Glomerular visceral epithelial cell (primary cell): ENCODE data around the gene ITPK1.

ENCODE experiments used
- DNase-seq: peaks from one replicate; pipeline ENCODE4 v3.0.0-alpha.2; 2016; ENCODE audit errors: extremely low spot score

Gene ITPK1

DNA sequence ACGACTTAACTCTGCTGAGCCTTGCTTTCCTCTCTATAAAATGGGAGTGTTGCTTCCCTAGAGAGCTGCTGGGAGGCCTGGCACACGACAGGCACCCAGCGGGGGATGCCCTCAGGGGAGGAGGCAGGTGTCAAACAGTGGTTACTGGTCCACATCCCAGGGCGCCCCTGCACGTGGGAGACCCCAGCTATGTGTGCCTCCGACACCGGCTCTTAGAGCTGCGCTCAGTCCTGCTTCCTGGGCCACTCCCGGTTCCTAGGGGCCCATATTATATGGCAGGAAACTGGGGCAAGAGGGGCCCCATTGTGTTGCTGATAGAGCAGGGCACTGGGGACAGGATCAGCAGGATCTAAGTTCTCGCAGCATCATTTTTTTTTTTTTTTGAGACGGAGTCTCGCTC is 145.5 kb downstream of the ITPK1 start:
- no peak for DNase-seq

GRCh38 chr14:92969871-92970270 is 145.9 kb downstream of the ITPK1 start:
- no peak for DNase-seq

DNA sequence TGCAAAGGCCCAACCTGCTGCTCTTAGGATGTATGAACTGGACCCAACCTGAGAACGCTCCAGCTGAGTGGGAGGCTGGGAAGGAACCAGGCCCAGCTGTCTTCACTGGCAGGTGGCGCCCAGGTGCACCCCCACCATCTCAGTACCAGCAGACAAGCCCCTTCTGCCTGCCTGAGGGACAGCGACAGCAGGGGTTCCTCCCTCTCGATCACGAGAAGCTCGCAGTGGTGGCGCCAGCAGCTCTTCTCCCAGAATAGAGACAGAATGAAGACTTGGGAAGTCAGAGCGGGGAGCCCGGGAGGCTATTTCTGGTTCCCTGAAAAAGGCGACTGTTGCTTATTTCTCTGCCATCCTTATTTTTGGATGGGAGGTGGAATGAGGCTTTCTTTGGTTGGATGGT is 146.3 kb downstream of the ITPK1 start:
- DNase-seq = no peak

GRCh38 chr14:92968291-92969020 is 147.3 kb downstream of the ITPK1 start:
- DNase-seq = no peak

- no peak for DNase-seq
Observed at GRCh38 chr14:92967346-92967926, 148.3 kb downstream of the ITPK1 start.

GRCh38 chr14:92965281-92965680 is 150.4 kb downstream of the ITPK1 start:
- DNase-seq = no peak

- DNase-seq = no peak
Observed at GRCh38 chr14:92964124-92965109, 151.3 kb downstream of the ITPK1 start.

GRCh38 chr14:92963301-92964123 is 152.2 kb downstream of the ITPK1 start:
- no peak for DNase-seq

DNA sequence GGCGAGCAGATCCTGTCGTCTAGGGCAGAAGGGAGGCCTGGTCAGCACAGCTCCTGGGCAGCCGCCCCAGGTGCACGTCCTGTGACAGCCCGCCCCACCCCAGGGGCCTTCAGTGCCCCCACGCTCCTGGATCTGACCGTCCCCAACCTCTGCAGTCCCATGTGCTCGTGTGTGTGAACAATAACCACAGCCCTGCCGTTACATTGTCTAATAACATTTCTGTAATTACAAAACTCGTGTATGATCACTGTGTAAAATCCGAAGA is 153.0 kb downstream of the ITPK1 start:
- no peak for DNase-seq

GRCh38 chr14:92962031-92962830 is 153.5 kb downstream of the ITPK1 start:
- DNase-seq = no peak

GRCh38 chr14:92961567-92961855 is 154.2 kb downstream of the ITPK1 start:
- no peak for DNase-seq

GRCh38 chr14:92960706-92961566 is 154.8 kb downstream of the ITPK1 start:
- DNase-seq = peak; percentile 33

- DNase-seq = no peak
Observed at GRCh38 chr14:92959761-92960680, 155.7 kb downstream of the ITPK1 start.

- no peak for DNase-seq
Observed at GRCh38 chr14:92959189-92959531, 156.6 kb downstream of the ITPK1 start.

- no peak for DNase-seq
Observed at GRCh38 chr14:92958373-92959188, 157.1 kb downstream of the ITPK1 start.

DNA sequence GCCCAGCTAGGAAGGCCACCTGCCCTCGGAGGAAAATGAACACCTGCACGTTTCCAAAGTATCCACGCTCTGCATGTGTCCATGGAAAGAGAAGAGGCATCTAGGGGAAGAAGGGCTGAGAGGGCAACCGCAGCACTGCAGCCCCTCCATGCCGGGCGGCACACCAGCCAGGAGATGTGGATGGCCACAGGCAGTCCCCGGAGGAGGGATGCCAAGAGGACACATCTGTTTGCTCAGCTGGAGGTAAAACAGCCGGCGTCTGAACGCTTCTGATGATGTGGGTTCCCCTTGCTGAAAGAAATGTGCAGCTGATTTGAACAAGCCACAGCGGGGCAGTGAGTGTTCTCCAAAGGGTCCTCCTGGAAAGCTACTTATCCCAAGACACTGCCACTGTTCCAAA is 158.8 kb downstream of the ITPK1 start:
- no peak for DNase-seq

- DNase-seq = no peak
Observed at GRCh38 chr14:92955381-92955780, 160.3 kb downstream of the ITPK1 start.

DNA sequence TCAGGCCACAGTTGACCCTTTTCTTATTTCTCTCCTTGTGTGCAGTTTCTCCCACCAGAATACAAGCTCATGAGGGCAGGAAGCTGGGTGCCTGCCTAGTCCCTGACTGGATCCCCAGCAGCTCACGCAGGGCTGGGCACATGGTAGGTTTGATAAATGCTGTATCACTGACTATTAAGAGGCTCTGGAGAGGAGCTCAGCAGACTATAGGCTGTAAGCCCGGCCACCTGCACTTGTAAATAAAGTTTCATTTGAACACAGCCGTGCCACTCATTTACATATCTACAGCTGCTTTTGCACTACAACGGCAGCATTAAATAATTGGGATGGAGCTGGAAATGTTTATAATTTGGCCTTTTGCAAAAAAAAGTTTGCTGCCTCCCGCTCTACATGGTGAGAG is 160.8 kb downstream of the ITPK1 start:
- DNase-seq = no peak

- no peak for DNase-seq
Observed at GRCh38 chr14:92953526-92953925, 162.2 kb downstream of the ITPK1 start.
